ENCODE data around the gene USH2A. TPM values are rescaled to one million over a fixed set of nuclear protein-coding genes. Genes with fewer than 3 reads are reported as not detected.

The USH2A gene
- polyA plus RNA-seq, 3 donors = not detected

DNA sequence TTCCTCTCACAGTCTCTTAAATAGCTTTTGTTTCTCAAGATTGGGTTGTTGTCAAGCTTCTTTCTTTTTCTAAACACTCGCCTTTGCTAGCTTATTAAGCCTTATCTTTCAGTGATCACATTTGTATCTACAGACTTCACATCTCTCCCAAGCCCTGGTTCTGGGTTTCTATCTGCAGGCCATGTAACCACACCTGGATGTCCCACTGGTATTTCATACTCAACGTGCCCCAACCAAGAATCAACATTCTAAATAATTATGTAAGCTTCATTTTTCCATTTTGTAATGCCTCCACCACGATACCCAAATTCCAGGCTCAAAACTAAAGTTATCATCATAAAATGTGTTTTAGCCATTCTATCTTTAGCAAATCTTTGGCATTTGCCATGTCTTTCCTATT lies 372.2 kb downstream of the USH2A start:
- TF ChIP-seq, protein P1, sequence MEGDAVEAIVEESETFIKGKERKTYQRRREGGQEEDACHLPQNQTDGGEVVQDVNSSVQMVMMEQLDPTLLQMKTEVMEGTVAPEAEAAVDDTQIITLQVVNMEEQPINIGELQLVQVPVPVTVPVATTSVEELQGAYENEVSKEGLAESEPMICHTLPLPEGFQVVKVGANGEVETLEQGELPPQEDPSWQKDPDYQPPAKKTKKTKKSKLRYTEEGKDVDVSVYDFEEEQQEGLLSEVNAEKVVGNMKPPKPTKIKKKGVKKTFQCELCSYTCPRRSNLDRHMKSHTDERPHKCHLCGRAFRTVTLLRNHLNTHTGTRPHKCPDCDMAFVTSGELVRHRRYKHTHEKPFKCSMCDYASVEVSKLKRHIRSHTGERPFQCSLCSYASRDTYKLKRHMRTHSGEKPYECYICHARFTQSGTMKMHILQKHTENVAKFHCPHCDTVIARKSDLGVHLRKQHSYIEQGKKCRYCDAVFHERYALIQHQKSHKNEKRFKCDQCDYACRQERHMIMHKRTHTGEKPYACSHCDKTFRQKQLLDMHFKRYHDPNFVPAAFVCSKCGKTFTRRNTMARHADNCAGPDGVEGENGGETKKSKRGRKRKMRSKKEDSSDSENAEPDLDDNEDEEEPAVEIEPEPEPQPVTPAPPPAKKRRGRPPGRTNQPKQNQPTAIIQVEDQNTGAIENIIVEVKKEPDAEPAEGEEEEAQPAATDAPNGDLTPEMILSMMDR (IDR thresholded peaks at IDR 0.05) = no peak
- Mint-ChIP-seq H3K27me3 (ENCODE audit: low read depth in 3 of 3) (no peaks in the 10 kb centered on the region), H3K4me3 (no peak overlapping the region), H3K4me1 (no peaks in the 10 kb centered on the region), H3K36me3 (no peaks in the 10 kb centered on the region), H3K27ac (no peak overlapping the region), H3K9me3 (peaks cover 0 to 5% (median 0%) of the 10 kb centered on the region in 7 donors)
- H2AFZ ChIP-seq (ENCODE audit: insufficient read depth, low read depth, low read length, poor library complexity, severe bottlenecking) = no peak overlapping the region
- H3K9ac ChIP-seq (ENCODE audit: insufficient read depth, low read length, poor library complexity, severe bottlenecking) = no peak overlapping the region
- no peaks in the 10 kb centered on the region for H3K27me3 ChIP-seq (ENCODE audit: control insufficient read depth in 2 of 2, insufficient read depth in 2 of 2, low read length in 2 of 2)
- H3K4me3 ChIP-seq (replicated peaks in 1 of 3; ENCODE audit: low read depth in 2 of 3, low read length in 3 of 3) = no peak overlapping the region
- no peaks in the 10 kb centered on the region for H4K20me1 ChIP-seq (ENCODE audit: insufficient read depth, low read length)
- intact Hi-C loops (cut with micrococcal nuclease) = no loop called here
- no peak for DNase-seq
- H3K9me3 ChIP-seq (replicated peaks in 1 of 2; ENCODE audit: control insufficient read depth in 1 of 2, insufficient read depth in 1 of 2, low read length in 2 of 2) = no peaks in the 10 kb centered on the region
- no peak overlapping the region for H3K27ac ChIP-seq (ENCODE audit: low read depth in 1 of 2, low read length in 2 of 2)
- H3K4me1 ChIP-seq (ENCODE audit: control insufficient read depth in 1 of 2, insufficient read depth in 2 of 2, low read length in 2 of 2) = no peaks in the 10 kb centered on the region
- no peak overlapping the region for H3K4me2 ChIP-seq (replicated peaks; ENCODE audit: extremely low read depth, low read length, poor library complexity, severe bottlenecking)
- H3K36me3 ChIP-seq (replicated peaks in 1 of 2; ENCODE audit: control insufficient read depth in 1 of 2, insufficient read depth in 2 of 2, low read length in 2 of 2) = no peaks in the 10 kb centered on the region
- no peaks in the 10 kb centered on the region for H3K79me2 ChIP-seq (ENCODE audit: insufficient read depth, low read length)
- WGBS (ENCODE audit: insufficient coverage) = 78% methylated on average over 3 of the region's 3 CpGs

GRCh38 chr1:216049741-216050430 lies 373.4 kb downstream of the USH2A start:
- H3K9ac ChIP-seq (ENCODE audit: insufficient read depth, low read length, poor library complexity, severe bottlenecking) = no peak overlapping the region
- no peak overlapping the region for H3K27ac Mint-ChIP-seq
- no peak overlapping the region for H2AFZ ChIP-seq (ENCODE audit: insufficient read depth, low read depth, low read length, poor library complexity, severe bottlenecking)
- no peak for DNase-seq
- H3K9me3 Mint-ChIP-seq = peaks cover 0 to 5% (median 0%) of the 10 kb centered on the region in 7 donors
- H3K27me3 ChIP-seq (ENCODE audit: control insufficient read depth in 2 of 2, insufficient read depth in 2 of 2, low read length in 2 of 2) = no peaks in the 10 kb centered on the region
- intact Hi-C loops (cut with micrococcal nuclease) = no loop called here
- no peaks in the 10 kb centered on the region for H4K20me1 ChIP-seq (ENCODE audit: insufficient read depth, low read length)
- 87% methylated on average over 6 of the region's 9 CpGs for WGBS (ENCODE audit: insufficient coverage)
- no peak overlapping the region for H3K27ac ChIP-seq (ENCODE audit: low read depth in 1 of 2, low read length in 2 of 2)
- no peaks in the 10 kb centered on the region for H3K36me3 ChIP-seq (replicated peaks in 1 of 2; ENCODE audit: control insufficient read depth in 1 of 2, insufficient read depth in 2 of 2, low read length in 2 of 2)
- H3K9me3 ChIP-seq (replicated peaks in 1 of 2; ENCODE audit: control insufficient read depth in 1 of 2, insufficient read depth in 1 of 2, low read length in 2 of 2) = no peaks in the 10 kb centered on the region
- no peaks in the 10 kb centered on the region for H3K36me3 Mint-ChIP-seq
- no peak overlapping the region for H3K4me3 ChIP-seq (replicated peaks in 1 of 3; ENCODE audit: low read depth in 2 of 3, low read length in 3 of 3)
- H3K4me1 ChIP-seq (ENCODE audit: control insufficient read depth in 1 of 2, insufficient read depth in 2 of 2, low read length in 2 of 2) = no peaks in the 10 kb centered on the region
- H3K4me2 ChIP-seq (replicated peaks; ENCODE audit: extremely low read depth, low read length, poor library complexity, severe bottlenecking) = no peak overlapping the region
- no peak overlapping the region for H3K4me3 Mint-ChIP-seq
- no peaks in the 10 kb centered on the region for H3K79me2 ChIP-seq (ENCODE audit: insufficient read depth, low read length)
- TF ChIP-seq, protein P1 (IDR thresholded peaks at IDR 0.05) = no peak
- H3K4me1 Mint-ChIP-seq = no peaks in the 10 kb centered on the region
- no peaks in the 10 kb centered on the region for H3K27me3 Mint-ChIP-seq (ENCODE audit: low read depth in 3 of 3)
